ENCODE results near the gene ANO1. TPM values are rescaled to one million over a fixed set of nuclear protein-coding genes. Genes with fewer than 3 reads are reported as not detected.

ANO1 gene
- total RNA-seq, 2 donors from 2014 or later, result 7.3 to 23.1 TPM

GRCh38 chr11:70087446-70088167 is 9.5 kb downstream of the ANO1 start:
- H3K4me3 ChIP-seq, result no peak overlapping the region
- H3K4me1 ChIP-seq, result peaks cover 19% of the 10 kb centered on the region
- no peaks in the 10 kb centered on the region for H3K36me3 ChIP-seq (replicated peaks in 1 of 2; ENCODE audit: insufficient read depth in 1 of 2, low read depth in 2 of 2)
- intact Hi-C loops (cut with DNase I), result no loop called here
- TF ChIP-seq CTCF (IDR thresholded peaks at IDR 0.05) (no peak), POLR2A (IDR thresholded peaks at IDR 0.05) (no peak)
- H3K9me3 ChIP-seq, result no peaks in the 10 kb centered on the region
- no peak for DNase-seq
- H3K27ac ChIP-seq, result no peak overlapping the region
- no peaks in the 10 kb centered on the region for H3K27me3 ChIP-seq
- ATAC-seq, result no peak
- 61 to 63% methylated on average over 15 to 28 of the region's 32 CpGs for WGBS, 2 donors

- Histone ChIP-seq H3K27ac (no peak overlapping the region), H3K4me1 (peaks cover 19% of the 10 kb centered on the region), H3K9me3 (no peaks in the 10 kb centered on the region), H3K4me3 (no peak overlapping the region), H3K36me3 (replicated peaks in 1 of 2; ENCODE audit: insufficient read depth in 1 of 2, low read depth in 2 of 2) (no peaks in the 10 kb centered on the region), H3K27me3 (no peaks in the 10 kb centered on the region)
- TF ChIP-seq POLR2A (IDR thresholded peaks at IDR 0.05) (no peak), CTCF (IDR thresholded peaks at IDR 0.05) (no peak)
- intact Hi-C loops (cut with DNase I), result no loop called here
- 62 to 73% methylated on average over 15 to 16 of the region's 16 CpGs for WGBS, 2 donors
- ATAC-seq, result no peak
- no peak for DNase-seq
Observed at GRCh38 chr11:70088735-70089250, 10.7 kb downstream of the ANO1 start.

GRCh38 chr11:70089631-70090030 is 11.5 kb downstream of the ANO1 start:
- no peak for ATAC-seq

GRCh38 chr11:70090961-70091381 is 12.9 kb downstream of the ANO1 start:
- DNase-seq (no peak), ATAC-seq (no peak)
- no peak overlapping the region for H3K4me3 ChIP-seq
- 49% methylated on average over 7 to 8 of the region's 9 CpGs for WGBS, 2 donors
- no peak overlapping the region for H3K27ac ChIP-seq
- H3K4me1 ChIP-seq, result peaks cover 11% of the 10 kb centered on the region
- intact Hi-C loops (cut with DNase I), result no loop called here
- TF ChIP-seq CTCF (IDR thresholded peaks at IDR 0.05) (no peak), POLR2A (IDR thresholded peaks at IDR 0.05) (no peak)
- no peaks in the 10 kb centered on the region for H3K36me3 ChIP-seq (replicated peaks in 1 of 2; ENCODE audit: insufficient read depth in 1 of 2, low read depth in 2 of 2)
- H3K9me3 ChIP-seq, result no peaks in the 10 kb centered on the region
- no peaks in the 10 kb centered on the region for H3K27me3 ChIP-seq

More at GRCh38 chr11:70089631-70090030, 11.5 kb downstream of the ANO1 start:
- H3K27ac ChIP-seq, result peak overlapping the region in 1 of 4 donors; percentile 26
- no peak overlapping the region for H3K4me3 ChIP-seq
- peaks cover 19% of the 10 kb centered on the region for H3K4me1 ChIP-seq
- 22 to 42% methylated on average over 4 to 9 of the region's 9 CpGs for WGBS, 2 donors
- intact Hi-C loops (cut with DNase I), result no loop called here
- H3K27me3 ChIP-seq, result no peaks in the 10 kb centered on the region
- TF ChIP-seq POLR2A (IDR thresholded peaks at IDR 0.05), result no peak
- TF ChIP-seq CTCF (IDR thresholded peaks at IDR 0.05), result no peak
- no peaks in the 10 kb centered on the region for H3K36me3 ChIP-seq (replicated peaks in 1 of 2; ENCODE audit: insufficient read depth in 1 of 2, low read depth in 2 of 2)
- DNase-seq, result no peak
- H3K9me3 ChIP-seq, result no peaks in the 10 kb centered on the region

GRCh38 chr11:70091638-70092037 is 13.5 kb downstream of the ANO1 start:
- TF ChIP-seq POLR2A (IDR thresholded peaks at IDR 0.05) (no peak), CTCF (IDR thresholded peaks at IDR 0.05) (no peak)
- ATAC-seq (no peak), DNase-seq (no peak)
- Histone ChIP-seq H3K27me3 (no peaks in the 10 kb centered on the region), H3K4me3 (no peak overlapping the region), H3K27ac (no peak overlapping the region), H3K4me1 (peaks cover 4% of the 10 kb centered on the region), H3K9me3 (no peaks in the 10 kb centered on the region), H3K36me3 (replicated peaks in 1 of 2; ENCODE audit: insufficient read depth in 1 of 2, low read depth in 2 of 2) (no peaks in the 10 kb centered on the region)
- WGBS, 2 donors, result 77 to 85% methylated on average over 7 to 8 of the region's 8 CpGs
- intact Hi-C loops (cut with DNase I), result no loop called here
